Mesothelial cell of epicardium (in vitro differentiated cells): ENCODE results near the gene TMEM214. TPM values are rescaled to one million over a fixed set of nuclear protein-coding genes. Genes with fewer than 3 reads are reported as not detected.
"Not testable (repeated sequence)": the region's sequence is repeated elsewhere in the genome, so short reads cannot be mapped to it uniquely, and the experiment has no call there.

Experiments used
- DNase-seq, 2 experiments: peaks; one replicate each; pipeline ENCODE4 v3.0.0; 2021; ENCODE audit warnings: low spot score in 2 of 2; ENCODE audit not compliant: unreplicated experiment in 2 of 2
- H3K27ac Mint-ChIP-seq: 2 replicates; pipeline ENCODE4 v1.8.0; 2021; ENCODE audit warnings: mixed read lengths
- H3K27me3 Mint-ChIP-seq: 2 replicates; pipeline ENCODE4 v1.8.0; 2021; ENCODE audit warnings: low read depth, mixed read lengths
- H3K36me3 Mint-ChIP-seq: 2 replicates; pipeline ENCODE4 v1.8.0; 2021; ENCODE audit warnings: mixed read lengths
- H3K4me1 Mint-ChIP-seq: 2 replicates; pipeline ENCODE4 v1.8.0; 2021; ENCODE audit warnings: mixed read lengths
- H3K4me3 Mint-ChIP-seq: 2 replicates; pipeline ENCODE4 v1.8.0; 2021; ENCODE audit warnings: mild to moderate bottlenecking, moderate library complexity, mixed read lengths
- H3K9me3 Mint-ChIP-seq: 2 replicates; pipeline ENCODE4 v1.8.0; 2021; ENCODE audit warnings: mixed read lengths
- CTCF ChIP-seq: fragments of 200-600 bp; sonication (generic); IDR thresholded peaks from one replicate; pipeline ENCODE4 v1.5.0; 2021; ENCODE audit warnings: antibody characterized with exemption; ENCODE audit not compliant: unreplicated experiment
- total RNA-seq: library from RNA; stranded (reverse); gene quantifications from 3 replicates; pipeline ENCODE4 v1.2.1, GENCODE V29; 2021

The TMEM214 gene
- total RNA-seq, 1 donor from 2014 or later, result 86.8 TPM

GRCh38 chr2:27071277-27071989 is 38.7 kb downstream of the TMEM214 start, which contains the start of gene OST4:
Gene OST4, minus strand, starts transcription at chr2:27071654.
- H3K27ac Mint-ChIP-seq, result peak within 1 kb of the TSS; percentile 98
- TF ChIP-seq CTCF, result no peak
- H3K4me3 Mint-ChIP-seq, result peak within 1 kb of the TSS; percentile 99
- peaks cover 11% of the 10 kb centered on the region for H3K36me3 Mint-ChIP-seq
- peaks cover 51% of the 10 kb centered on the region for H3K4me1 Mint-ChIP-seq
- H3K27me3 Mint-ChIP-seq, result no peaks in the 10 kb centered on the region
- no peaks in the 10 kb centered on the region for H3K9me3 Mint-ChIP-seq
- peak; percentile 82 to 93 for DNase-seq

GRCh38 chr2:27071990-27072830 is 39.4 kb downstream of the TMEM214 start:
- Mint-ChIP-seq H3K27ac (peak overlapping the region; percentile 98), H3K27me3 (no peaks in the 10 kb centered on the region), H3K4me1 (peaks cover 57% of the 10 kb centered on the region), H3K36me3 (peaks cover 11% of the 10 kb centered on the region), H3K9me3 (no peaks in the 10 kb centered on the region), H3K4me3 (peak overlapping the region; percentile 83)
- peak; percentile 69 to 86 for DNase-seq
- TF ChIP-seq CTCF, result no peak

GRCh38 chr2:27072920-27073319 is 40.2 kb downstream of the TMEM214 start:
- no peak for TF ChIP-seq CTCF
- H3K27me3 Mint-ChIP-seq, result no peaks in the 10 kb centered on the region
- no peak for DNase-seq
- no peaks in the 10 kb centered on the region for H3K9me3 Mint-ChIP-seq
- peaks cover 62% of the 10 kb centered on the region for H3K4me1 Mint-ChIP-seq
- peak overlapping the region; percentile 98 for H3K27ac Mint-ChIP-seq
- peaks cover 11% of the 10 kb centered on the region for H3K36me3 Mint-ChIP-seq
- peak overlapping the region; percentile 83 for H3K4me3 Mint-ChIP-seq

- DNase-seq, result no peak
- no peak for TF ChIP-seq CTCF
- Mint-ChIP-seq H3K27ac (peak overlapping the region; percentile 98), H3K4me3 (no peak overlapping the region), H3K27me3 (no peaks in the 10 kb centered on the region), H3K4me1 (peaks cover 69% of the 10 kb centered on the region), H3K9me3 (no peaks in the 10 kb centered on the region), H3K36me3 (peaks cover 7% of the 10 kb centered on the region)
Measured at GRCh38 chr2:27073782-27074181, 41.0 kb downstream of the TMEM214 start.

- Mint-ChIP-seq H3K4me3 (no peak overlapping the region), H3K9me3 (no peaks in the 10 kb centered on the region), H3K36me3 (peaks cover under 1% of the 10 kb centered on the region), H3K27me3 (no peaks in the 10 kb centered on the region), H3K27ac (peak overlapping the region; percentile 98), H3K4me1 (peaks cover 65% of the 10 kb centered on the region)
- TF ChIP-seq CTCF, result no peak
- DNase-seq, result no peak
Measured at GRCh38 chr2:27074738-27075565, 42.2 kb downstream of the TMEM214 start.

- H3K27ac Mint-ChIP-seq, result peak overlapping the region; percentile 84
- H3K4me1 Mint-ChIP-seq, result peaks cover 64% of the 10 kb centered on the region
- not testable (repeated sequence) for DNase-seq, H3K36me3 Mint-ChIP-seq, H3K4me3 Mint-ChIP-seq, H3K9me3 Mint-ChIP-seq, H3K27me3 Mint-ChIP-seq
Measured at GRCh38 chr2:27075566-27075871, 42.8 kb downstream of the TMEM214 start.
